Activated naive CD4-positive, alpha-beta T cell treated with anti-CD3 and anti-CD28 coated beads, Interleukin-2, amount 10 ng/mL, durations not matched to agents 7 days and 5 days (primary cell): ENCODE results near the gene CTU2.

Experiments used
- CTCF ChIA-PET: fragments of 350-600 bp; sonication (Branson Sonifier 250); formaldehyde crosslinking; loops from one replicate; lab custom pipeline; 2021; ENCODE audit warnings: antibody characterized with exemption; lab: Charles Lee
- DNase-seq: peaks from one replicate; pipeline ENCODE4 v3.0.0-alpha.2; 2020
- H3K27ac Mint-ChIP-seq: one replicate; pipeline ENCODE4 v1.8.0; 2021; ENCODE audit warnings: mild to moderate bottlenecking, moderate library complexity, mixed read lengths
- H3K27me3 Mint-ChIP-seq: one replicate; pipeline ENCODE4 v1.8.0; 2021; ENCODE audit warnings: mild to moderate bottlenecking, mixed read lengths
- H3K36me3 Mint-ChIP-seq: one replicate; pipeline ENCODE4 v1.8.0; 2021; ENCODE audit warnings: mixed read lengths
- H3K4me1 Mint-ChIP-seq: one replicate; pipeline ENCODE4 v1.8.0; 2021; ENCODE audit warnings: mixed read lengths
- H3K4me3 Mint-ChIP-seq: one replicate; pipeline ENCODE4 v1.8.0; 2021; ENCODE audit warnings: mild to moderate bottlenecking, moderate library complexity, mixed read lengths
- H3K9me3 Mint-ChIP-seq: one replicate; pipeline ENCODE4 v1.8.0; 2021; ENCODE audit warnings: mixed read lengths

Gene CTU2

DNA sequence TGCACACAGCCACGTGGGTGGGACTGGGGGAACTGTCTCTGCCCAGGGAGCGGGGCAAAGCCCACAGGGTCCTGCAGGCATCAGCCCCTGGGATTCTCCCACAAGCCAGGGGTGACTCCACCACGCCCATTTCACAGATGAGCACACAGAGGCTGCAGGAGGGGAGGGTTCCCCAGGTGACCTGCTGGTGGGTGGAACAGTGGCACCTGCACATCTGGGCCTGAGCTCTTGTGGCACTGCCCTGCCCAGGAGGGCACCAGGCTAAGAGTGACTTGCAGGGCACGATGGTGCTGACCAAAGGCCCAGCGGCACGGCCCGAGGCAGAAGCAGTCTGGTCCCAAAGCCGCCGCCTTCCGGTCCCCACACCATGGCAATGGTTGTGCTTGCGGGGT, 54.8 kb downstream of the CTU2 start:
- H3K9me3 Mint-ChIP-seq = no peaks in the 10 kb centered on the region
- H3K27ac Mint-ChIP-seq = no peak overlapping the region
- H3K4me1 Mint-ChIP-seq = peaks cover 27% of the 10 kb centered on the region
- H3K36me3 Mint-ChIP-seq = peaks cover 14% of the 10 kb centered on the region
- no peaks in the 10 kb centered on the region for H3K27me3 Mint-ChIP-seq
- CTCF ChIA-PET = no interaction called here
- no peak for DNase-seq
- H3K4me3 Mint-ChIP-seq = no peak overlapping the region

- H3K36me3 Mint-ChIP-seq = peaks cover 15% of the 10 kb centered on the region
- no peak for DNase-seq
- H3K27ac Mint-ChIP-seq = no peak overlapping the region
- CTCF ChIA-PET = no interaction called here
- no peak overlapping the region for H3K4me3 Mint-ChIP-seq
- H3K4me1 Mint-ChIP-seq = peaks cover 27% of the 10 kb centered on the region
- no peaks in the 10 kb centered on the region for H3K27me3 Mint-ChIP-seq
- H3K9me3 Mint-ChIP-seq = no peaks in the 10 kb centered on the region
These were observed 55.5 kb downstream of the CTU2 start for GRCh38 chr16:88761830-88762229.

DNA sequence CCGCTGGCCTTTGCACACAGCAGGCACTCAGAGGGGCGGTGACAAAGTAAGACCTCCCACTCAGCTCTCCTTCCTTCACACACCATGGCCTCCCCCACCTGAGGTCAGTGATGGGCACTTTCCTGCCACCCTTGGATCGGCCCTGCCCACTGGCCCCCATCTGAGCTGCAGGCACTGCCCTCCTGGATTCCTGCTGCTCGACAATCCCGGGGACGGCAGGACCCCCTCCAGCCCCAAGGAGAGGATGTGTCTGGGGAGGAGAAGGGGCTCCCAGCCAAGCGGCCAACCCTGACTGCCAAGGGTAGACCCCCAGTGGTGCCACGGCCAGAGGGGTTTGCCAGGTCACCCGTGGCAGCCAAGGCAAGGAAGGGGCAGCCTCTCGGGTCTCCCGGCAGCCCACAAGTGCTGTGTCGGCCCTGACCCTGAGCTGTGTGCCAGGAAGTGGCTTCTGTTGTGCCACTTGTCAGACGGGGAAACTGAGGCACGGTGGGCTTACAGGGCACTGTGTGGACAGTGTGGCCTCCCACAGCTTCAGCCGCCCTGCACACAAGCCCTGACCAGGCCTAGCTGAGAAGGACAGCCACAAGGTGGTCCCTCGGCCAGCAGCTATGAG, 56.1 kb downstream of the CTU2 start:
- CTCF ChIA-PET = no interaction called here
- no peak overlapping the region for H3K4me3 Mint-ChIP-seq
- H3K9me3 Mint-ChIP-seq = no peaks in the 10 kb centered on the region
- H3K36me3 Mint-ChIP-seq = peaks cover 15% of the 10 kb centered on the region
- H3K4me1 Mint-ChIP-seq = peaks cover 31% of the 10 kb centered on the region
- no peak for DNase-seq
- no peak overlapping the region for H3K27ac Mint-ChIP-seq
- H3K27me3 Mint-ChIP-seq = no peaks in the 10 kb centered on the region

DNA sequence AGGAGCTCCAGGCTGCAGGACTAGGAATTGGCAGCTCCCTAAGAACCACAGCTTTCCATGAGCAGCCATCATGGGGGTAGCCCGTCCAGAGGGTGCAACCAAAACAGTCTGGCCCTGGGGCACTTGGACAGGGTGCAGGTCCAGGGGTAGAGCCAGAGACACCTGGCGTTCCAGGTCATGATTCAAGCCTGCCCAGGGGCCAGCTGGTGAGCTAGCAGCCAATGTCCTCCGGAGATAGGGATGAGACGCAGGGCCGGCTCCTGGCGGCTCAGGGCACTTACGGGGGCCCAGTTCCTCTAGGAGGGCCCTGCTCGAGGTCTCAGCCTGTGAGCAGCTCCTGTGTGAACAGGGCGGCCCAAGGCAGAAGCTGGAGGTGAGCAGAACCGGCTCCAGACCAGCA, 56.6 kb downstream of the CTU2 start:
- Mint-ChIP-seq H3K36me3 (peaks cover 15% of the 10 kb centered on the region), H3K27me3 (no peaks in the 10 kb centered on the region), H3K4me1 (peaks cover 35% of the 10 kb centered on the region), H3K4me3 (no peak overlapping the region), H3K27ac (no peak overlapping the region), H3K9me3 (no peaks in the 10 kb centered on the region)
- no peak for DNase-seq
- CTCF ChIA-PET = no interaction called here

- Mint-ChIP-seq H3K4me3 (no peak overlapping the region), H3K4me1 (peaks cover 29% of the 10 kb centered on the region), H3K27me3 (no peaks in the 10 kb centered on the region), H3K27ac (no peak overlapping the region), H3K9me3 (no peaks in the 10 kb centered on the region), H3K36me3 (peaks cover 14% of the 10 kb centered on the region)
- CTCF ChIA-PET = no interaction called here
- no peak for DNase-seq
These were observed 57.3 kb downstream of the CTU2 start for GRCh38 chr16:88763502-88764053.

GRCh38 chr16:88764080-88764479, 57.8 kb downstream of the CTU2 start:
- DNase-seq = no peak
- no peaks in the 10 kb centered on the region for H3K27me3 Mint-ChIP-seq
- no peak overlapping the region for H3K4me3 Mint-ChIP-seq
- peaks cover 10% of the 10 kb centered on the region for H3K36me3 Mint-ChIP-seq
- CTCF ChIA-PET = no interaction called here
- H3K27ac Mint-ChIP-seq = no peak overlapping the region
- no peaks in the 10 kb centered on the region for H3K9me3 Mint-ChIP-seq
- H3K4me1 Mint-ChIP-seq = peaks cover 27% of the 10 kb centered on the region

GRCh38 chr16:88764913-88765349, 58.6 kb downstream of the CTU2 start:
- peaks cover 25% of the 10 kb centered on the region for H3K4me1 Mint-ChIP-seq
- no peaks in the 10 kb centered on the region for H3K27me3 Mint-ChIP-seq
- CTCF ChIA-PET = no interaction called here
- no peak overlapping the region for H3K27ac Mint-ChIP-seq
- H3K36me3 Mint-ChIP-seq = peaks cover 13% of the 10 kb centered on the region
- H3K4me3 Mint-ChIP-seq = no peak overlapping the region
- DNase-seq = no peak
- H3K9me3 Mint-ChIP-seq = no peaks in the 10 kb centered on the region
